ENCODE results near the gene OR14A16. TPM values are rescaled to one million over a fixed set of nuclear protein-coding genes. Genes with fewer than 3 reads are reported as not detected.

OR14A16 gene
- total and polyA plus RNA-seq, 10 donors, result not detected

DNA sequence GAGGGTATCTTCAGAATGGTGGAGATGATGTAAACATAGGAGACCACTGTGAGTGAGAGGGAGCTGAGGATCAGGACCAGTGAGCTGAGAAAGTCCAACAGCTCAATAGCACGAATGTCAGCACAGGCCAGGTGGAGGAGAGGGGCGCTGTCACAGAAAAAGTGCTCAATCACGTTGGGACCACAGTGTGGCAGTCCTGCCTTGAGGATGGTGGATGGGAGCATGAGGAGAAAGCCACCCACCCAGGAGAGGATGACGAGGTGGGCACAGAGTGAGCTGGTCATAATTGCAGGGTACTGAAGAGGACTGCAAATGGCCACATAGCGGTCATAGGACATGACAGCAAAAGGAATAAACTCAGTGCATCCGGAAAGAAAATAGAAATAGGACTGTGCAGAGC, 9.7 kb upstream of the OR14A16 start:
- Histone ChIP-seq H3K27ac (no peak overlapping the region), H3K36me3 (no peaks in the 10 kb centered on the region), H3K4me3 (no peak overlapping the region), H3K4me1 (no peaks in the 10 kb centered on the region), H3K27me3 (replicated peaks in 1 of 7) (no peaks in the 10 kb centered on the region), H3K9me3 (no peaks in the 10 kb centered on the region)
- no peak for DNase-seq
- TF ChIP-seq, protein P1, sequence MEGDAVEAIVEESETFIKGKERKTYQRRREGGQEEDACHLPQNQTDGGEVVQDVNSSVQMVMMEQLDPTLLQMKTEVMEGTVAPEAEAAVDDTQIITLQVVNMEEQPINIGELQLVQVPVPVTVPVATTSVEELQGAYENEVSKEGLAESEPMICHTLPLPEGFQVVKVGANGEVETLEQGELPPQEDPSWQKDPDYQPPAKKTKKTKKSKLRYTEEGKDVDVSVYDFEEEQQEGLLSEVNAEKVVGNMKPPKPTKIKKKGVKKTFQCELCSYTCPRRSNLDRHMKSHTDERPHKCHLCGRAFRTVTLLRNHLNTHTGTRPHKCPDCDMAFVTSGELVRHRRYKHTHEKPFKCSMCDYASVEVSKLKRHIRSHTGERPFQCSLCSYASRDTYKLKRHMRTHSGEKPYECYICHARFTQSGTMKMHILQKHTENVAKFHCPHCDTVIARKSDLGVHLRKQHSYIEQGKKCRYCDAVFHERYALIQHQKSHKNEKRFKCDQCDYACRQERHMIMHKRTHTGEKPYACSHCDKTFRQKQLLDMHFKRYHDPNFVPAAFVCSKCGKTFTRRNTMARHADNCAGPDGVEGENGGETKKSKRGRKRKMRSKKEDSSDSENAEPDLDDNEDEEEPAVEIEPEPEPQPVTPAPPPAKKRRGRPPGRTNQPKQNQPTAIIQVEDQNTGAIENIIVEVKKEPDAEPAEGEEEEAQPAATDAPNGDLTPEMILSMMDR (IDR thresholded peaks at IDR 0.05 in 8 of 11, conservative IDR thresholded peaks at IDR 0.05 in 3 of 11), result no peak
- no peak for TF ChIP-seq POLR2AphosphoS5 (IDR thresholded peaks at IDR 0.05)
- TF ChIP-seq POLR2A (IDR thresholded peaks at IDR 0.05), result no peak
- intact Hi-C loops (cut with DNase I; ENCODE audit: low total_unique reads), result no loop called here
- 70 to 85% (median 75%) methylated on average over 6 of the region's 6 CpGs for WGBS, 5 donors

DNA sequence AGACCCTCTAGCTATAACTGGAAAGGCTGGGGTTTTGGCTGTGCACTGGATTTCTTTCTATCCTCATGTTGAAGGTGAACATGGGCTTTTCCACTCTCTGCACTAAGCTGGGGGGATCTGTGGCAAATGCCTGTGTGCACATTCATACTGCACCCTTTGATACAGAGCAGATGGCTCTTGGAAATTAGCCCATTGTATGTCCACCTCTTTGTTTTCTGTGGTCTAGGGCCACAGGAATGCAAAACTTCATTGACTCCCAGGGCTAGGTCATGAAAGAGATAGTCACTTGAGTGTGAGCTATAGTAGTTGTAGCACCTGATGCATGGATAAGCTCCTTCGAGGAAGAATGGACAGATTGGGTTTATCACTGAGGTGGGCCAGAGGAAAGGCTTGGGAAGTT, 5.7 kb upstream of the OR14A16 start:
- TF ChIP-seq, protein P1 (IDR thresholded peaks at IDR 0.05 in 8 of 11, conservative IDR thresholded peaks at IDR 0.05 in 3 of 11), result no peak
- TF ChIP-seq POLR2A (IDR thresholded peaks at IDR 0.05), result no peak
- TF ChIP-seq POLR2AphosphoS5 (IDR thresholded peaks at IDR 0.05), result no peak
- Histone ChIP-seq H3K27ac (no peak overlapping the region), H3K36me3 (no peaks in the 10 kb centered on the region), H3K4me3 (no peak overlapping the region), H3K4me1 (no peaks in the 10 kb centered on the region), H3K27me3 (replicated peaks in 1 of 7) (no peaks in the 10 kb centered on the region), H3K9me3 (no peaks in the 10 kb centered on the region)
- DNase-seq, result no peak
- intact Hi-C loops (cut with DNase I; ENCODE audit: low total_unique reads), result no loop called here
- WGBS, 5 donors, result 0 to 78% (median 24%) methylated on average over 1 of the region's 1 CpG

DNA sequence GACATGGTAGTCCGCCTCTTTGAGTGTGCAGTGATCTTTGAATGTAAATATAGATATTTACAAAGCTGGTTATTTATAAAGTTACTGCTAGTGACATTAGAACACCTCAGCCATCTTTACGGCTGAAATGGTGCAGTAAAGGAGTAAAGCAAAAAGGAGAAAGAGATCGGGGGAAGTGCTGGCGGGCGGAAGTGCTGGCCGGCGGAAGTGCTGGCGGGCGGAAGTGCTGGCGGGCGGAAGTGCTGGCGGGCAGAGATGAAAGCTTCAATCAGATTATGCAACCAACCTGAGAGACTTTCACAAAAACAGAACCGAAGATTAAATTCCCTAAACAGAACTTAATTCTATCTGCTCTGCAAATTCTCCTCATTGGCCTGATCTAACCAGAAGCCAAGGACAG, 1.4 kb upstream of the OR14A16 start:
- Histone ChIP-seq H3K4me3 (no peak overlapping the region), H3K27ac (no peak overlapping the region), H3K27me3 (replicated peaks in 1 of 7) (no peaks in the 10 kb centered on the region), H3K36me3 (no peaks in the 10 kb centered on the region), H3K9me3 (no peaks in the 10 kb centered on the region), H3K4me1 (no peaks in the 10 kb centered on the region)
- no peak for DNase-seq
- TF ChIP-seq POLR2A (IDR thresholded peaks at IDR 0.05), result no peak
- no peak for TF ChIP-seq POLR2AphosphoS5 (IDR thresholded peaks at IDR 0.05)
- TF ChIP-seq, protein P1 (IDR thresholded peaks at IDR 0.05 in 8 of 11, conservative IDR thresholded peaks at IDR 0.05 in 3 of 11), result no peak
- WGBS, 5 donors, result 80 to 95% (median 84%) methylated on average over 12 to 13 of the region's 13 CpGs
- intact Hi-C loops (cut with DNase I; ENCODE audit: low total_unique reads), result no loop called here

DNA sequence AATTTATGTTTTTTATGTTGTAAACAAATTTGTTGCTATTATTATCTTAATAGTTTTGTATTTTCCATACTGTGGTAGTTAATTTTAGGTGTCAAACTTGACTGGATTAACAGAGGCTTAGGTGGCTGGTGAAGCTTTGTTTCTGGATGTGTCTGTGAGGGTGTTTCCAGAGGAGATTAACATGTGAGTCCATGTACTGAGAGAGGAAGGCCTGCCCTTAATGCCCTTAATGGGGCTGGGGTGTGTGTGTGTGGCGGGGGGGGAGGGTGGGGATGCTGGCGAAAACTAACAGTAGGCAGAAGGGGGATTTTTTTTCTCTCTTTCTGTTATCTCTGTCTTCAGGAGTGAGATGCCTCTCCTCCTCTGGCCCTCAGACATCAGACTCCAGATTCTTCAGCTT, 1.9 kb downstream of the OR14A16 start:
- TF ChIP-seq, protein P1 (IDR thresholded peaks at IDR 0.05 in 8 of 11, conservative IDR thresholded peaks at IDR 0.05 in 3 of 11), result no peak
- TF ChIP-seq POLR2AphosphoS5 (IDR thresholded peaks at IDR 0.05) (no peak), POLR2A (IDR thresholded peaks at IDR 0.05) (no peak)
- H3K36me3 ChIP-seq, result no peaks in the 10 kb centered on the region
- 42 to 85% (median 73%) methylated on average over 2 of the region's 2 CpGs for WGBS, 5 donors
- H3K4me3 ChIP-seq, result no peak overlapping the region
- no peak for DNase-seq
- H3K4me1 ChIP-seq, result no peaks in the 10 kb centered on the region
- no peaks in the 10 kb centered on the region for H3K27me3 ChIP-seq (replicated peaks in 1 of 7)
- H3K27ac ChIP-seq, result no peak overlapping the region
- intact Hi-C loops (cut with DNase I; ENCODE audit: low total_unique reads), result no loop called here
- no peaks in the 10 kb centered on the region for H3K9me3 ChIP-seq
